ENCODE data around the gene KCNIP2.

Gene KCNIP2

GRCh38 chr10:101843032-101844021 is at the start of gene KCNIP2:
TSS of gene KCNIP2 (minus strand) at chr10:101843800. CDS start at chr10:101843568, 232 bp downstream.
- DNase-seq = no peak

- DNase-seq = no peak
Observed at GRCh38 chr10:101892782-101893391, 49.3 kb upstream of the KCNIP2 start.

- peak; percentile 35 for DNase-seq
Observed at GRCh38 chr10:101889256-101890210, 45.9 kb upstream of the KCNIP2 start.

GRCh38 chr10:101888251-101888949 is 44.8 kb upstream of the KCNIP2 start:
- no peak for DNase-seq

GRCh38 chr10:101887775-101888174 is 44.2 kb upstream of the KCNIP2 start:
- DNase-seq = no peak

- no peak for DNase-seq
Observed at GRCh38 chr10:101886521-101887312, 43.1 kb upstream of the KCNIP2 start.

- DNase-seq = no peak
Observed at GRCh38 chr10:101881036-101881774, 37.6 kb upstream of the KCNIP2 start.

- no peak for DNase-seq
Observed at GRCh38 chr10:101880232-101880573, 36.6 kb upstream of the KCNIP2 start.

- no peak for DNase-seq
Observed at GRCh38 chr10:101879456-101880231, 36.0 kb upstream of the KCNIP2 start.

- no peak for DNase-seq
Observed at GRCh38 chr10:101878869-101879268, 35.3 kb upstream of the KCNIP2 start.

GRCh38 chr10:101875068-101875688 is 31.6 kb upstream of the KCNIP2 start:
- DNase-seq = no peak

- no peak for DNase-seq
Observed at GRCh38 chr10:101874252-101874651, 30.7 kb upstream of the KCNIP2 start.

GRCh38 chr10:101867931-101868330 is 24.3 kb upstream of the KCNIP2 start:
- no peak for DNase-seq

GRCh38 chr10:101859530-101859929 is 15.9 kb upstream of the KCNIP2 start:
- DNase-seq = no peak

- no peak for DNase-seq
Observed at GRCh38 chr10:101858723-101859500, 15.3 kb upstream of the KCNIP2 start.

GRCh38 chr10:101857802-101858476 is 14.3 kb upstream of the KCNIP2 start:
- no peak for DNase-seq

GRCh38 chr10:101856626-101857025 is 13.0 kb upstream of the KCNIP2 start:
- no peak for DNase-seq

Measured in kidney glomerular epithelial cell (primary cell).